Activated CD8-positive, alpha-beta memory T cell treated with anti-CD3 and anti-CD28 coated beads for 4 hours (primary cell): ENCODE data around the gene F10.

ENCODE experiments used
- DNase-seq, 2 donors: peaks; one replicate each; pipeline ENCODE4 v3.0.0-alpha.2; 2020; ENCODE audit warnings: low read depth in 2 of 2

Gene F10

DNA sequence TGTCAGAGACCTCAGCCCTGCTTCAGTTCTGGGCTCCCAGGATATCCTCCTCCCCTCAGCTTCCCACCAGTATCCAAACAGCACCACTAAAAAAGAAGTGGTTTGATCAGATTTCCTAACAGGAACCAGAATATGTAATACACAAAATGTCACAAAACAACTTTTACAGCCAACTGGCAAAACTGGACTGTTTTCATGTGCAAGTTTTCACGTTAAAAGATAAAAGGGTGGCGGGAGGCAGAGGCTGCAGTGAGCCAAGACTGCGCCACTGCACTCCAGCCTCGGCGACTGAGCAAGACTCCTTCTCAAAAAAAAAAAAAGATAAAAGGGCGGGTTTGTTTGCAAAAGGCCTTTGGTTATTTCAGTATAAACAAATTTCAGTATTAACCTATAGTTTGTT lies 72.8 kb downstream of the F10 start:
- DNase-seq = no peak

DNA sequence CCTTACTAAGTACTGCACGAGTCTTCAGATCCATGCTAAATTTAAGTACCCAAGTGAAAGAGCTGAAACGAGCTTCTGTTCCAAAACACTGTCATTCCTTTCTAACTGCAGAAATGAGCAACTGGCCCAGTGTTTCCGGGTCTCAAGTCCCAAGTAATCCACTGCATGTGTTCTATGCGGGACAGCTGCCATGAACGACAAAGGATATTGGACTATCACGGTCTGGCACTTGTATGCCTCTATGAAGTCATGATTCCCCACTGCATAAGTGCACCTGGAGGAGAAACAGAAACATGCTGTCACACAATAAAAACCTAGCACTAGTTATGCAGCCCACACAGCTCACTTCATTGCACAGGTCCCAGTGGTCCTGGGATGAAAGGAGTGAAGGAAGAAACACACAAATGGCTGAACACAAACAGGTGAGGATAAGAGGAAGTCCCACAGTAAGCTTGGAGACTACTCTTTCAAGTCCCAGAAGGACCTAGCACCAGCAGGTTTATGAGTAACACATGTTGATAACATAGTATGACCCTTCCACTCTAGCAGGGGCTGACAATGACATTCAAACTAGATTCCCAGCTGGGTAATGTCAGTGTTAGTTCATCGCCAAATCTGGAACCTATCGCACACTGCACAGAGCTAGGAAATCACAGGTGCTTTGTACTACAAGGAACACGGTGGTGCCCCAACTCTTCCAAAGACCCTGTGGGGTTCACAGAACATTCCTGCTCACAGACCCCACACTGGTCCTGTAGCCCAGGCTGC lies 74.6 kb downstream of the F10 start:
- DNase-seq = no peak
